Measurements from ENCODE around the gene OR10G4.
"Not testable (repeated sequence)": the region's sequence is repeated elsewhere in the genome, so short reads cannot be mapped to it uniquely, and the experiment has no call there.

The OR10G4 gene

GRCh38 chr11:124012697-124013096, at the start of gene OR10G4:
OR10G4 (plus strand) TSS chr11:124012997; CDS start chr11:124015575, 2,578 bp downstream.
- DNase-seq, result no peak
- ATAC-seq, result no peak

DNA sequence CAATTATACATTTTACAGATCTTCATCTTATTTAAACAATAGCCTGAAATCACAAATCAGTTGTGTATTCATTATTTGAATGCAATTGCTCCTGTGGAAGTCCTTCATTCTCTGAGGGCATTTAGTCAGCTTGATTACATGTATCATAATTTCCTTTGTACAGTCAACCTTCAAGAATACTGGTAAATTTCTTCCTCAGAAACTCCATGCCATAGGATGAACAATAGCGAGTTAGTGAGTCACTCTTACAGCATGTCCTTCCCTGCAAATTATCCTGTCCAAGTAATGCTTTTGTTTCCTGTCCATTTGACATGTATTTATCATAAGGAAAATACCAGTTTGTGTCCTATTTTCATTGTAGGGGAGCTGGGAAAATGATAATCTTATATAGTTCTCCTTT, 39.0 kb upstream of the OR10G4 start:
- no peak for DNase-seq

GRCh38 chr11:123976770-123977560, 35.8 kb upstream of the OR10G4 start:
- ATAC-seq, result no peak
- no peak for DNase-seq

More for the DNA sequence above, 39.0 kb upstream of the OR10G4 start:
- no peak for ATAC-seq

DNA sequence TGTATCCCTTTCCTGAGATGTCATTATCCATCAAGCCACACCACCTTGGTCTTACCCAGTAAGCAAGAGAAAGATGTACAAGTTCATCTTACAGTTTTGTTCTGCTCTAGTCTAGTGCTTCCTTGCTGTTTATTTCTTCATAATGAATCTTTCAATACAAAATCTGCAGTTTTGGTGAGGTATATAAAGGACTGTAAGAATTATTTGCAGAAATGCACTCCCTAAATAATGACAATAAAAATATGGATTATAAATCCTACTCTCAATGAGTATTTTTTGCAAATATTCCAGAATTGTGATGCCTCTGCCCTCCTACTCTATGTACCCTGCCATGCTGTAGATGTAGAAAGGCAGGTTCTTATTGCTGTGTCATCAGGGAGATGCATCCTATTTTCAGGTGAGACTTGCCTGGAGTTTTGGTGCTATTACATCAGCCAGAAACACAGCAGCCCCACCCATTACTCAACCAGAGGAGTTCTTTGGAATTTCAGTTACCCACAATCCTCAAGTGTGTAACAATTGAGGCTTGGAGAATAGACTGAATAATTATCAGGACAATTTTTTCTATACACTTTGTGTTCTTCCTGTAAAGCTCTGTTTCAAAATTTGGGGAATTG, 35.0 kb upstream of the OR10G4 start, which contains the start of gene OR10S1:
OR10S1 (minus strand) TSS at position 51 of the 617 bp plus-strand sequence. CDS start 117 bp downstream, outside the sequence.
- ATAC-seq (no peak), DNase-seq (no peak)

GRCh38 chr11:123979311-123979710, 33.5 kb upstream of the OR10G4 start:
- no peak for DNase-seq
- ATAC-seq, result no peak

DNA sequence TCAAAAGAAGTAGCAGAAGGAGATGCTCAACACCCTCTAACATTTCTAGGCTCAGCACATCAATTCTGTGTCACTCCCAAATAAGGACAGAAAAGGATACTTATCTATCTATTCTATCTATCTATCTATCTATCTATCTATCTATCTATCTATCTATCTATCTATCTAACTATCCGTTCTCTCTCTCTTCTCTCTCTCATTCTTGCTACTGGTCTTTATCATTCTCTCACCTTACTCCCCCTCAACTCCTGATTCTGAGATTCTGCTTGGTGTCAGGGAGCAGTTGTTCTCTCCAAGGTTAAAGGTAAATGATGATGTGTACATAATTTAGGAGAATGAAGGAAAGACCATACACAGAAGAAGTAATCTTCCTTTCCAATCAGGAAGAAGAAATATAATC, 17.7 kb upstream of the OR10G4 start, which contains the start of gene OR10G6:
OR10G6 (minus strand) TSS at position 43 of the 400 bp plus-strand sequence; CDS start at position 43, 0 bp downstream.
- ATAC-seq (no peak), DNase-seq (no peak)

- ATAC-seq, DNase-seq: not testable (repeated sequence)
These were observed 3.0 kb downstream of the OR10G4 start for GRCh38 chr11:124015837-124016236.

- ATAC-seq (no peak), DNase-seq (no peak)
These were observed 13.7 kb downstream of the OR10G4 start, which contains the start of gene OR10G8 for GRCh38 chr11:124026498-124026897. OR10G8 (plus strand) TSS chr11:124026798; CDS start chr11:124029623, 2,825 bp downstream.

GRCh38 chr11:124036666-124037065, 23.9 kb downstream of the OR10G4 start:
- ATAC-seq, result no peak
- DNase-seq, result no peak

DNA sequence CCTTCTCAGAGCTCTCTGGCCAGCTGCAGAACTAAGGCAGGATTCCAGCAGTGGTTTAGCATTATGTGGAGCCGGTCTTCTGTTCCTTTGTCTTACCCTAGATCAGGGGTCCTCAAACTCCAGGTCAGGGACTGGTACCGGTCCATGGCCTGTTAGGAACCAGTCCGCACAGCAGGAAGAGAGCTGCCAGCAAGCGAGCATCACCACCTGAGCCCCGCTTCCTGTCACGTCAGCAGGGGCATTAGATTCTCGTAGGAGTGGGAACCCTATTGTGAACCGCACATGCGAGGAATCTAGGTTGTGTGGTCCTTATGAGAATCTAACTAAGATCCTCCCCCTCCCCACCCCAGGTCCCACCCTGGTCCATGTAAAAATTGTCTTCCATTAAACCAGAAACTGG, 26.8 kb downstream of the OR10G4 start:
- no peak for ATAC-seq
- no peak for DNase-seq

DNA sequence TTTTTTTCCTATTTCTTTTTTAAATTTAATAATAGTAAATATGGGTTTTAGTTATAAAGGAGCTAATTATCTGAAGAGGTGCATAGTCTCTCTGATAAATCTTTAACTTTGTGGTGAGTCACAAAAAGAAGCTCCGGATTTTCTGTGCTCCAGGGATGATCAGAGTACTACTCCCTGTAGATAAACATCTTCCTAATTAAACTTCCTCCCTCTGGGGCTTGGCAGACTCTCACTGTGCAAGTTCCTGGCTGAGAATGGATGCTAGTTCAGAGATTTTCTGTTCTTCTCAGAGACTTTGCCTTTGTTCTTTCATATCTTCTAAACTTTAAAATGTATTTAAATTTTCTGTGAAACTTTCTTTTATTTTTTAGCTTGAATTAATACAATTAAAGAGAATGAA, 28.5 kb downstream of the OR10G4 start, which contains the start of gene OR10G7:
OR10G7 (minus strand) TSS at position 72 of the 400 bp plus-strand sequence. CDS start 2,324 bp downstream, outside the sequence.
- ATAC-seq (no peak), DNase-seq (no peak)

- no peak for ATAC-seq
- DNase-seq, result no peak
These were observed 30.6 kb downstream of the OR10G4 start for GRCh38 chr11:124043420-124043819.

DNA sequence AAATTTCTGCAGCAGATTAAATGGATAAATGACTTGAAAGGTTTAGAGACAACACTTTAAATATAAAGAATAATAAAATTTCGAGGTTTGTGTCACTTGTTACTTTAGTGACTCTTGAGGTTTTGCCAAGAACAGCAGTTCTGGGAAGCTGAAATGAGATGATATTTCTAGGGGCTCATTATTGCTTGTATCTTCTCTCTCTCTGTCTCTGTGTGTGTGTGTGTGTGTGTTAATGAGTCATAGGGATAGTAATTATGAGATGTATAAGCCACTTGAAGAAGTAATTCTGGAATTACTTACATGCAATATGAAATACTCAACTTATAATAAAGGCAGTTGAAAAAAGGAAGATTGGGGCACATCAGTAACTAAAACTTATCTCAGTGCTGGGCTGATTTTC, 38.0 kb downstream of the OR10G4 start:
- ATAC-seq (no peak), DNase-seq (no peak)

DNA sequence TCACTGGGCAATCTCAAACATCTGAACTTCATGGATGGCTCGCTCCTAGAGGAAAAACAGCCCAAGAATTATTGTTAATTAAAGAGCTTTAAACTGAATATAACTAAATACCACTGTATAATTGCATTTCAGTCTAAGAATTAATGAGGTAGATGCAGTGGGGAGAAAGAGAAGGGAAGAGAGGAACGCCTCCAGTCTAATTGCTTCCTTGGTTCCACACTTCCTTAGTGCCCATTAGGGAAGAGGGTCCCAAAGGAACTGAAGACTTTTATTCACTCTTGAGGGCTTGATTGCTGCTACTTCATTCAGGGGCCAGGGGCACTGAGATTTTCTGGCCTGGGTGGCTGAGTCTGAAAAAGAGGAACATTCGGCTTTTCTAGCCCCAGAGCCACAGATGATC, 40.2 kb downstream of the OR10G4 start:
- DNase-seq (no peak), ATAC-seq (no peak)
